Ramos (cell line): ENCODE measurements around the gene GNLY.

Experiments used
- in situ Hi-C: fragments of 300-500 bp; cut with MboI; formaldehyde crosslinking; loops from one replicate; pipeline ENCODE4 v1.14.3; 2022; ENCODE audit warnings: low sequenced_read_pairs; ENCODE audit not compliant: unreplicated experiment

Gene GNLY

GRCh38 chr2:85740193-85740592 is 46.0 kb downstream of the GNLY start:
- in situ Hi-C loops = no loop called here

- in situ Hi-C loops = no loop called here
These were observed 47.2 kb downstream of the GNLY start for GRCh38 chr2:85741211-85741832.

DNA sequence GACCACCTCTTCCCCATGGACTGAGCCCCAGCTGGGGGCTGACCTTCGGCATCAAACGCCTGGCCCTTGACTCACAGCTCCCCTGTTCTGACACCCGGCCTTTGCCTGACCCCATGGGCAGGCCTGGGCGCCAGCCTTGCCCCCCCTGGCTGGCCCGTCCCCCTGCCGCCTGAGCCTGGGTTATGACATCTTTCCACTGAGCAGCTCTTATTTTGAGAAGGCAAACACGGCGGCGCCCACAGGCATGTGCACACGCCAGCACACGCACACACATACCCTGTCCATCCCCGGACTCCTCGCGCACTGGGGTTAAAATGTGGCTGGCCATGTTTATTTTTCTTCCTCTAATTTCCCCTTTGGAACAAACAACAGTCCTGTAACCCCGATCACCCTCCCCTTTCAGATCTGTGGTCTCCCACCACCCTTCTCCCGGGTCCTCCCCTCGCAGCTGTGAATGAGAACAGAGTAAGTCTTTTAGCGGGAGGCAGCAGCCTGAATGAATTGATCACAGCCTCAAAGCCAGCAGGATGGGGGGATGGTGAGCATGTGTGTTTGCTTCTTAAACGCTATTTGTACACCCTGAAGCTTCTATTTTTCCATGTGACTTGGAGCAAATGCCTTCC is 47.8 kb downstream of the GNLY start:
- in situ Hi-C loops = no loop called here

DNA sequence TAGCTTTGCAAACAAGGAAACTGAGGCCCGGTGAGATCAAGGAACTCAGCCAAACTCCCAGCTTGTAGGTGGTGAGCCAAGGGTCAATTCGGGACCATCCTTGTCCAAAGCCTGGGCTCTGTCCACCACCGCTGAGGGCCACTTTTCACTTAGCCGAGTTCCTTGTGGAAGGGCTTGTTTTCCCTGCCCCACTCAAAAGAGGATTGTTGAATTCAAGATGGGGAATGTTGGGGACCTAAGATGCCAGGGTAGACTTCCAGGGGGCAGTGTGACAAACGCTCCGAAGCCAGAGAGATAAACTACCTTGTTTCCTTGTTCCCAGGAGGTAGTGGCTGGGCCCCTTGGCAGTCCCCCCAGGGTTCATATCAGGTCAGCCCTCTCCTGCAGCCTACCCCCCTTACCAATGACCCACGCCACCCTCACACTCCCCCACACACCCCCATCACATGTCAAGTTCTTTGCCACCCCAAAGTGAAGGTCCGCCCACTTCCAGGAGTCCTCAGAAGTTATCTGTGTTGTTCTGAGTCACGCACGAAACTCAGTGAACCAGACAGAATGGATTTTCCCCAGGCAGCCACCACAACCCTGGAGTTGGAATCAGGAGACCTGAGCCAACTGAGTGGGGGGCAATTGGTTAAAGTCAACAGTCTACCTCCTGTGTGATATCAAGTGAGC is 49.3 kb downstream of the GNLY start:
- in situ Hi-C loops = no loop called here

- in situ Hi-C loops = no loop called here
These were observed 49.9 kb downstream of the GNLY start for GRCh38 chr2:85744055-85744454.

DNA sequence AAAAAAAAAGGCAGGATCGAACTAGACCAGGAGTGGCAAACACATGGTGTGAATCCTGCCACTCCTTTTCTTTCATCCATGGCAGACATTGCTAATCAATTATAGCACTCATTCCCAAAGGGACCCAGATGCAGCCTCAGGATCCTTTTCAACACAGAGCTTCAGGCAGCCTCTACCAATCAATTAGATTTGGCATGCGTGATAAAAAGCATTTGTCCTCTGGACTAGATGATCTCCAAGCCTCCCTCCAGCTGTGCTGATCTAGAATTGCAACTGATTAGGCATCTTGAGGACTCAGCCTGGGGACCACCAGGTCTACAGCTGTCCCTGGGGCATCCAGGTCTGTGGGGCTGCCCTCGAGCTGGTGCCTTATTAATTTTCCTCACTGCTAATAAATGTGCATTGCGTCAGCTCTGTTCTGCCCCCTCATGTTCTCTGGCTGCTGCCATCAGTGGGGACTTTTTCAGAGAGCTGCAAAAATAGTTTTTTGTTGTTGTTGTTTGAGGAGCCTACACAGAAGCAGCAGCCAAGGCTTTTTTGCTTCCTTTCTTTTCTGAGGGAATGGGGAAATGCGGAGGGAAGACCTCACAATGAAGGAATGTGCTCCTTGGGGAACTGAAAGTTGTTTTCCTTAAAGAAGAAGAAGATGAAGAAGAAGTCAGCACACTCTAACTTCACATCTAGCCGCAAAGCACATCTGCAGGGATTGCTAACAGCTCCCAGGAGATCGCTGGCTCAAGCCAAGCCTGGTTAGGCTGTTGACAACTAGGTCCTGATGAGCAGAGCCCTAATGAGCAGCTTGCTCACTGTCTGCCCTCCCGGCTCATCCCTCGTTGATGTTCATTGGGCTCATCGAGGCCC is 50.8 kb downstream of the GNLY start:
- in situ Hi-C loops = no loop called here

- in situ Hi-C loops = no loop called here
These were observed 51.5 kb downstream of the GNLY start for GRCh38 chr2:85745619-85746018.

- in situ Hi-C loops = no loop called here
These were observed 52.3 kb downstream of the GNLY start for GRCh38 chr2:85746321-85747004.

- in situ Hi-C loops = no loop called here
These were observed 53.3 kb downstream of the GNLY start for GRCh38 chr2:85747441-85747840.

GRCh38 chr2:85748039-85748734 is 54.0 kb downstream of the GNLY start:
- in situ Hi-C loops = no loop called here
